Retinal pigment epithelial cell (primary cell): ENCODE results near the gene FGF22.

Experiments
- DNase-seq: peaks from one replicate; pipeline ENCODE4 v3.0.0-alpha.2; 2010; ENCODE audit warnings: low read depth
- H3K4me3 ChIP-seq: 2 replicates; pipeline ENCODE4 v1.5.1; 2011; ENCODE audit warnings: mild to moderate bottlenecking, low read length, control low read depth, moderate library complexity
- CTCF ChIP-seq: conservative IDR thresholded peaks from 2 replicates; pipeline ENCODE4 v1.5.1; 2011; ENCODE audit warnings: low read depth, low read length, control low read depth, inconsistent platforms

Gene FGF22

GRCh38 chr19:642767-643727 lies 3.4 kb downstream of the FGF22 start:
- no peak for DNase-seq
- no peak overlapping the region for H3K4me3 ChIP-seq
- no peak for TF ChIP-seq CTCF

- H3K4me3 ChIP-seq: no peak overlapping the region
- no peak for DNase-seq
- TF ChIP-seq CTCF: no peak
These were observed 4.1 kb downstream of the FGF22 start for GRCh38 chr19:643736-644135.

- TF ChIP-seq CTCF: no peak
- no peak for DNase-seq
- no peak overlapping the region for H3K4me3 ChIP-seq
These were observed 4.7 kb downstream of the FGF22 start for GRCh38 chr19:644363-644762.

- H3K4me3 ChIP-seq: no peak overlapping the region
- no peak for TF ChIP-seq CTCF
- DNase-seq: no peak
These were observed 5.1 kb downstream of the FGF22 start for GRCh38 chr19:644789-645188.

- no peak for DNase-seq
- no peak for TF ChIP-seq CTCF
- H3K4me3 ChIP-seq: no peak overlapping the region
These were observed 6.5 kb downstream of the FGF22 start for GRCh38 chr19:645912-646778.

- no peak overlapping the region for H3K4me3 ChIP-seq
- TF ChIP-seq CTCF: no peak
- no peak for DNase-seq
These were observed 7.3 kb downstream of the FGF22 start for GRCh38 chr19:646779-647565.
